ENCODE data around the gene B3GNT9.

- no peak for TF ChIP-seq USF1 (IDR thresholded peaks at IDR 0.05)
- no peak for TF ChIP-seq RAD21 (IDR thresholded peaks at IDR 0.05; ENCODE audit: low read depth)
These were observed 32.5 kb upstream of the B3GNT9 start for GRCh38 chr16:67183284-67183626.
